HG03439 (cell line): Measurements from ENCODE around the gene CTNNAL1.
"Not testable (repeated sequence)": the region's sequence is repeated elsewhere in the genome, so short reads cannot be mapped to it uniquely, and the experiment has no call there.

Experiments used
- ATAC-seq: cut with Tn5 transposase; IDR thresholded peaks from one replicate; pipeline ENCODE4 v1.9.1; 2021; ENCODE audit warnings: mild to moderate bottlenecking, moderate library complexity; ENCODE audit not compliant: unreplicated experiment

Gene CTNNAL1

DNA sequence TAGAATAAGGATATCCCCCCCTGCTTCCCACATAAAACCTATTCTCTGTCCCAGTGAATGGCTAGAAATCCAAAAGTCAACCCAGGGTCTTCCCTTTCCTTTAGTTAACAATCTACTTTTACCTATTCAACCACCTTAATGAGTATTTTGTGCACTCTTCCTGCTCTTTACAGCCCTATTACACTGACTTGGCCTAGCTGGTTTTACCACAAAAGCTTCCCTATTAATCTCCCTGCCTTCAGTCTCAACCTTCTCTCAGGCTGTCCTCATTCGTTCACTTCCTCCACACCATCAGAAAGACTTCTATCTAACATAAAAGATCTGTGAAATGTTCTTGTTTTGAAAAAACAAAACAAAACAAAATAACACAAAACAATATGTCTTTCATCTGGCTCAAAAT is 16.2 kb downstream of the CTNNAL1 start:
- no peak for ATAC-seq

DNA sequence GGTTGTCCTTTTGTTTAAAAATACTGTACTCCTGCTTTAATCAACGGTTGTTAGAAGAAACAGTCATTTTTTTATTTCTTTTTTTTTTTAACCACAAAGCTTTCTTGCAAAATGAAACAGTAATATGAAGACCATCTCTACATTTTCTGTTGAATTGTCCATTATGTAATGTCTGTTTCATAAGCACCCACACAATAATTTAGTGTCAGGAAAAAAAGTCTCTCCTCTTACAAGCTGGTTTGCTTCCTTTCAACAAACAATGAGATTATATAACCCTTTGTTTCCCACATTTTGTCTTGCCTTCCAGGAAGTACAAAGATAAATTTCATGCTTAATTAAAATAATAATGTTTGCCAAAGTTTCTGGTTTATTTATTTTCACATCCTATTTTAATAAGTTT is 16.7 kb downstream of the CTNNAL1 start:
- ATAC-seq, result no peak

DNA sequence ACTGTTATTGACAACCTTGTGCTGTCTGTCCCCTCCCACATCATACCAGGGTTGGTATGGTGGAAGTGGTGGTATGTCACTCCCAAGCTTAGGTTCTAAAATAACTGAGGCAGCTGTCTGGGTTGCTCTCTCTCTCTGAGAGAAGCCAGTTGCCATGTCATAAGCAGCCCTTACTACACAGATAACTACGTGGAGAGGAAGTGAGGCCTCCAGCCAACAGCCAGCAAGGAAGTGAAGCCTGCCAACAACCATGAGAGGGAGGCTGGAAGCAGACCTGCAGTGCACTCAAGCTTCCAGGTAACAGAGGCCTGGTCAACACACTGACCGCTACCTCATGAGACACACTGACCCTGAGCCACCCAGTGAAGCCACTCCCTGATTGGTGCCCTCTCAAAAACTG is 18.6 kb downstream of the CTNNAL1 start:
- ATAC-seq, result peak; percentile 53

GRCh38 chr9:108991479-108991878 is 21.8 kb downstream of the CTNNAL1 start:
- no peak for ATAC-seq

DNA sequence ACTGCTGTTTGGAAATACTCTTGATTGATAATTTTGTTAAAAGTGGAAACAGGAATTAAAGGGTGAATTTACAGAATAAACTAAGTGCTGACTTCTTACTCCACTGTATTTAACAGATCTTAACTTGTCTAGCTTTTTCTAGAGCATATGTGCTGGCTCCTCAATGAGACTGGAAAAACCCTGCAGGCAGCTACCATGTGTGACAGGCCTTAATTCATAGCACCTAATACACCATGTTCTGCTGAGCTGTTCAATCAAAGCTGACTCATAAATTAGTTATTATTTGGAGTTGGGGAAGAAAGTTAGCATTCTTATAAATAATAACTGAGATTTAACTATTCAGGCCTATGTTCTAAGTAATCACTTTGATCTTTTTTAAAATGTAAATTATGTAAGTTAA is 29.4 kb downstream of the CTNNAL1 start:
- no peak for ATAC-seq

DNA sequence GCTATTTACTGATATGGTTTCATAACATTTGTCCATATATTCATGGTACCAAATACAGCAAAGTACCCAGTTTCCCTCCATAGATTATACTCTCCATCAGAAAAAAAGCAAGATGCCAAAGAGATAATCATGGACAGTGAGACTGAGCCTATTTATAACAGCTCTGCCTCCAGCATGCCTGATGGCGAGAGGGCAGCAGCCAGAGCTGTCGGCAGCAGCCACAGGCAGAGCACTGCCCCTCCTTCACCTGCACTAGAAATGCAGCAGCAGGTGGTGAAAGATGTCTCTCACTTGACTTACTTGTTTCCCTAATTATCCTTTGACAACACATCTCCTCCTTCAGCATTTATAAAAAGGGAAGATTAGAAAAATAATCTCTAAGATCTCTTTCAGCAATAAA is 32.4 kb downstream of the CTNNAL1 start:
- ATAC-seq, result no peak

GRCh38 chr9:108978205-108978604 is 35.1 kb downstream of the CTNNAL1 start:
- no peak for ATAC-seq

- ATAC-seq, result no peak
Measured at GRCh38 chr9:108973895-108974294, 39.4 kb downstream of the CTNNAL1 start.

DNA sequence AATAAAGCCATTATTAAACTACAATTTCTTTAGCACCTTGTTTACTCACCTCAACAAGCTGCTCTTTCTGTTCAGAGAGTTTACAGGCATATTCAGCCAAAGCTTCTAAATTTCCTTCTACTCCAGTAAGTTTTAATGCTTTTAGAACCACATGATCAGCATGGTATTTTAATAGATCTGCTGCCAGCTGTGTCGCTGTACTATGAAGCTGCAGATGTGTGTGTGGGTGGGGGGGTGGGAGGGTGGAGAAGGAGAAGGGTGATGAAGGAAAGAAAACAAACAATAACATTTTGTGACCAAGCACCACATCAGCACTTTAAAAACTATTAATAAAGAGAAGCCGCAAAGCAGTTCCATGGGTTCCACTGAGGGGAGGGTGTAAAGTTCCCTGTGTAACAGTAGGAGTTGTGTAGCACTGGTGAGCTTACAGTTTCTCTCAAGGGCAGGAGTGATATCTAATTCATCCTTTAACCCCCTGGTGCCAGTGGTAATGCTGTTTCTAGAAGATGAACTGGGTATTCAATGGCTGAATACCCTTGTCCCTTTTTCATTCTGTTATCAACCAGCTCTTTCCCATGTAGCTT is 40.6 kb downstream of the CTNNAL1 start:
- ATAC-seq, result no peak

- ATAC-seq, result no peak
Measured at GRCh38 chr9:108972186-108972585, 41.1 kb downstream of the CTNNAL1 start.

GRCh38 chr9:108971392-108971791 is 41.9 kb downstream of the CTNNAL1 start:
- ATAC-seq, result not testable (repeated sequence)

- no peak for ATAC-seq
Measured at GRCh38 chr9:108967916-108968315, 45.4 kb downstream of the CTNNAL1 start.

DNA sequence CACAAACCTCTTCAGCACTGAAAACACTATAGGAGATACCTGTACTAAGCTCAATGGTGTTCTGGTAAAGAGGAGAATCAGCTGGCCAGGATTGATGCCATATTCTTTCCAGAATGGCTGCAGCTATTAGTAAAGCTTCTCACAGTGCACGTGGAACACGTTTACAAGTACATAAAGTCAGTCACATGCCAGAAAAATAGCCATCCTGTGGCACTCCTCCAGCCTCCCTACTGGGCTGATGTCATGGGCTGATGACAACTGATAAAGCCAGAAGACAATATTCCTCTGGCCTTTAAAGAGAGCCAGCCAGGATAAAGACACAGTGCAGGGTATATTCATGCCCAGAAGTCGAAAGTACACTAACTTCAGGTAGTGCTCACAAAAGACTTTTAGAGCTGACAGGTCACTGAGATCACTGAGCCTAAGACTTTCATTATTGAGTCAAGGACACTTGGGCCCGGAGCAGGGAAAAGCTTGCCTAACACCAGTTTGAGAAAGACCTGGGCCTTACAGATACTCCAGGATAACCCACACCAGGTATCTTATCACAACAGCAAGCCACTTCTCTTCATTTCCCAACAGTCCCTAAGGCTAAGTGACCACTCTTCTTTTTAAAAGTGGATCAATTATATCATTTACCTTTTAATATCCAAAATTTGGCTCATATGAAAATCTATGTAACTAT is 49.7 kb downstream of the CTNNAL1 start:
- no peak for ATAC-seq

- ATAC-seq, result no peak
Measured at GRCh38 chr9:108961151-108961550, 52.1 kb downstream of the CTNNAL1 start.

DNA sequence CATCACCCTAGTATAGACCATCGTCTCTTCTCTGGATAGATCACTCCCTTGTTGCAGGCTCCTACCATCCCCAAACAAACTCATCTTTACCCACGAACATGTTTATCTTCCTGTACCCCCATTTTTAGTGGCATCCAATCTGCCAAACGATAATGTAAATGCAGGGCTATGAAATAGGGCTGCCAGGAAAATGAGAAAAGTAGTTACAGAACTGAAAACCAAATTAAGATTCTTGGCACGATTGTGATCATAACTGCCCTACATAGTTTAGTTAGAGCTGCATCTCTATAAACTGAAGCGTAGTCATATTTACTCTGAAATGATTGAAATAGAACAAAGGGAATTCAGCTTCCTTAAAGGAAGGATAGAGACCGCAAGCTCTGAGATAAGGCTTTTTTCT is 53.0 kb downstream of the CTNNAL1 start:
- ATAC-seq, result no peak

- ATAC-seq, result no peak
Measured at GRCh38 chr9:108956631-108957026, 56.7 kb downstream of the CTNNAL1 start.

DNA sequence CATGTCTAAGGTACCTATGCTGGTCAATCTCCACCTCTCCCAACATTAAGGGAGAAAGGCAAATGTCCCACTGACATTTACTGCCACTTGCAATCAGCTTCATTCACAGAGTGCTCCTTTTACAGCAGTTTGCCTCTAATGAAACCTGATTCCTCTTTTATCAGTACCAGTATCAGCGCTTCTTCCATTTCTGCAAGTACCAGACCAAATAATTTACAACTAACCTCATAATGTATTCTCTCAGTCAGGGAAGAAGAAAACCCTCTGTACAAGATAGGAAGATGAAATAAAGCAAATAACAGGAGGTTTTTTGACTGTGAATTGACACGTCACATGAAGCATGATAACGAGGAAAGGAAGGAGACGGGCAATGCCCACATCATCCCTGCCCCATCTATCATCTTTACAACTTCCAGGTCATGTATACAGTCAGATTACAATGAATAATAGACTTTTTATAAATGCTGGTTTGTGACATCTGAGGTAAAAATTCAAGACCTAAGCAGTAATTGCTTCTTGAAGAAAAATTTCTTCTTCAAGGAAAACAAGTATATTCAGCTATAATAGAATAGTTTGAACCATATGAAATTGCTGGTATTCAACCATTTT is 57.2 kb downstream of the CTNNAL1 start:
- no peak for ATAC-seq

DNA sequence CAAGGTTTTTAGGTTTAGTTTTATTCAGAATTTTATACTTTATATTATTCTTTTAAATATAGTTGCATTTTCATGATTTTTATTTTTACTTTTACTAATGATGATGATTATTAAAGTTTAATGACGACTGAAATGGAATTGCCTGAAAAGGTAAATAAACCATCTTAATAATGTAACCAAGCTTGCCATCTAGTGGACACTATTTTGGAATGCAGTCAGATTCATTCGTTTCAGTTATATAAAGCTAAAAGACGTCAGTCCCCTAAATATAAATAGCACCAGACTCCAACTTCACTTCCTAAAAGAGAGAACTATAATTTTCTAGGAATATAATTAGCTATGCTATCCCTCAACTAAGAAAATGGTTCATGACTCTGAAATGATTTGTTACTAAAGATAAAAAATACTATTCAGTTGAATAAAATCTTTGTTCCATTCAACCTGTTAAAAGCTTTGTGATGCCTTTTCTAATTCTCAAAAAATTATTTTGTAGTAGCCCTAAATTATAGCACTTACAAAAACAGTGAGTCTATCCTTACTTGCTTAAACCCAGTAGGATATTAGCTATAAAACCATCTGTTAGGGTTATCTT is 59.2 kb downstream of the CTNNAL1 start:
- ATAC-seq, result no peak

GRCh38 chr9:108951578-108951977 is 61.7 kb downstream of the CTNNAL1 start:
- ATAC-seq, result no peak

- ATAC-seq, result no peak
Measured at GRCh38 chr9:108950168-108950567, 63.1 kb downstream of the CTNNAL1 start.

- no peak for ATAC-seq
Measured at GRCh38 chr9:108939975-108940374, 73.3 kb downstream of the CTNNAL1 start.
